Measurements from ENCODE around the gene ANKRD45. TPM values are rescaled to one million over a fixed set of nuclear protein-coding genes. Genes with fewer than 3 reads are reported as not detected.
A peak's percentile ranks its signal among the peaks of the same experiment; 100 is the strongest.

ANKRD45 gene
- total and polyA plus RNA-seq, 2 of the 13 experiments (the other 11 are each of a cell fraction or from before 2014, with no cell fraction given), result not detected

DNA sequence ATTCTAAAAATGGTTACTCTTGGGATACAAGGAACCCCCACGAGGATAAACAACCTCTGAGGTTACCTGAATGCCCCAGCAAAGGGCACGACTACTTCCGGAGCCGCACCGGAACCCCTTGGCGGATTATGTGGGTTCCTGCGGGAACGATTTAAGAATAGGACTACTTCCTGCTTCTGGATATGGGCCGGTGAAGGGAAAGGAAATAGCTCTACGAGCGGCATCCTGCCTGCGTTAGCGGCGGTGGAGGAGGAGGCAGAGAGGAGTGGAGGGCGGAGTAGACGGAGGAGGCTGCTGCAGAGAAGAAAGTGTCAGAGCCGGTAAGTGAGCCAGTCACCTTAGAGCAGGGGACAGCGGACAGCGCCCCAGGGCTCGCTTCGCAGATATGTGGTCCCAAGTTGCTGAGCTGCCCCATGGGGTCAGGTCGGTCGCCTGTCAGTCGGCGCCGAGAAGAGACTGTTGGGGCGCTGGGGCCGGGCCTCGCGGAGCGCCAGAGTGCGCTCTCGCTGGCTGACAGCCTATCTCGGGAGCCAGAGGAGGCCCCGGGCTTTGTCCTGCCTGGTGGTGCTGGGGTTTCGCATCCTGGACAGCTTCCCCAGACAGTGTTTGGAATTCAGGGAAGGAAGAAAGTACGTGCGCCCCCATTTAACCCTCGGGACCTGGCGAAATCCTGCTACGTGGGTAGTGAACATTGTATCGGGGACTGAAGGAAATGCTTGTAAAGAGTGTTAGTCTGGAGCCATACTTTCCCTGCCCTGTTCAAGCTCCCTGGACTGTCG lies 45.3 kb upstream of the ANKRD45 start, which contains the start of gene KLHL20 (continued):
- TF ChIP-seq, protein P1, sequence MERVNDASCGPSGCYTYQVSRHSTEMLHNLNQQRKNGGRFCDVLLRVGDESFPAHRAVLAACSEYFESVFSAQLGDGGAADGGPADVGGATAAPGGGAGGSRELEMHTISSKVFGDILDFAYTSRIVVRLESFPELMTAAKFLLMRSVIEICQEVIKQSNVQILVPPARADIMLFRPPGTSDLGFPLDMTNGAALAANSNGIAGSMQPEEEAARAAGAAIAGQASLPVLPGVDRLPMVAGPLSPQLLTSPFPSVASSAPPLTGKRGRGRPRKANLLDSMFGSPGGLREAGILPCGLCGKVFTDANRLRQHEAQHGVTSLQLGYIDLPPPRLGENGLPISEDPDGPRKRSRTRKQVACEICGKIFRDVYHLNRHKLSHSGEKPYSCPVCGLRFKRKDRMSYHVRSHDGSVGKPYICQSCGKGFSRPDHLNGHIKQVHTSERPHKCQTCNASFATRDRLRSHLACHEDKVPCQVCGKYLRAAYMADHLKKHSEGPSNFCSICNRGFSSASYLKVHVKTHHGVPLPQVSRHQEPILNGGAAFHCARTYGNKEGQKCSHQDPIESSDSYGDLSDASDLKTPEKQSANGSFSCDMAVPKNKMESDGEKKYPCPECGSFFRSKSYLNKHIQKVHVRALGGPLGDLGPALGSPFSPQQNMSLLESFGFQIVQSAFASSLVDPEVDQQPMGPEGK (CRISPR knock-in tag; IDR thresholded peaks at IDR 0.05), result peak; percentile 54; the same call in 1 of the 2 replicates
- no peak for TF ChIP-seq ZNF354B (CRISPR knock-in tag; IDR thresholded peaks at IDR 0.05)
- TF ChIP-seq NFE2L1 (CRISPR knock-in tag; IDR thresholded peaks at IDR 0.05; ENCODE audit: borderline replicate concordance), result no peak
- no peak for TF ChIP-seq CEBPZ (IDR thresholded peaks at IDR 0.05; ENCODE audit: low read length)
- TF ChIP-seq MED13 (CRISPR knock-in tag; IDR thresholded peaks at IDR 0.05), result no peak
- no peak for TF ChIP-seq ZNF33A (CRISPR knock-in tag; IDR thresholded peaks at IDR 0.05; ENCODE audit: borderline replicate concordance)
- TF ChIP-seq TGIF2 (CRISPR knock-in tag; IDR thresholded peaks at IDR 0.05), result peak; percentile 79
- TF ChIP-seq HNF4G (IDR thresholded peaks at IDR 0.05; ENCODE audit: borderline replicate concordance, low read depth, low read length), result peak; percentile 48
- TF ChIP-seq HNF4G (CRISPR knock-in tag; IDR thresholded peaks at IDR 0.05; ENCODE audit: borderline replicate concordance, low read depth), result no peak
- TF ChIP-seq KLF9 (CRISPR knock-in tag; IDR thresholded peaks at IDR 0.05; ENCODE audit: low read depth), result peak; percentile 87
- TF ChIP-seq FLYWCH1 (CRISPR knock-in tag; IDR thresholded peaks at IDR 0.05), result no peak; the same call in 1 of the 2 replicates
- peak; percentile 98 for TF ChIP-seq HNRNPLL (IDR thresholded peaks at IDR 0.05; ENCODE audit: low read depth, low read length, poor library complexity, severe bottlenecking)
- no peak for TF ChIP-seq ADNP (CRISPR knock-in tag; IDR thresholded peaks at IDR 0.05)
- no peak for TF ChIP-seq RELA (CRISPR knock-in tag; IDR thresholded peaks at IDR 0.05)
- no peak; the same call in 1 of the 2 replicates for TF ChIP-seq NFYC (CRISPR knock-in tag; IDR thresholded peaks at IDR 0.05)
- no peak for TF ChIP-seq ZNF160 (CRISPR knock-in tag; IDR thresholded peaks at IDR 0.05)
- no peak for TF ChIP-seq ZNF552 (CRISPR knock-in tag; IDR thresholded peaks at IDR 0.05; ENCODE audit: borderline replicate concordance)
- TF ChIP-seq SALL1 (CRISPR knock-in tag; IDR thresholded peaks at IDR 0.05), result peak; percentile 64
- peak; percentile 62 for TF ChIP-seq TOE1 (CRISPR knock-in tag; IDR thresholded peaks at IDR 0.05)
- no peak for TF ChIP-seq CHD4 (IDR thresholded peaks at IDR 0.05; ENCODE audit: borderline replicate concordance, low read length)
- no peak for TF ChIP-seq ARID2 (CRISPR knock-in tag; IDR thresholded peaks at IDR 0.05; ENCODE audit: borderline replicate concordance)
- TF ChIP-seq, protein P2, sequence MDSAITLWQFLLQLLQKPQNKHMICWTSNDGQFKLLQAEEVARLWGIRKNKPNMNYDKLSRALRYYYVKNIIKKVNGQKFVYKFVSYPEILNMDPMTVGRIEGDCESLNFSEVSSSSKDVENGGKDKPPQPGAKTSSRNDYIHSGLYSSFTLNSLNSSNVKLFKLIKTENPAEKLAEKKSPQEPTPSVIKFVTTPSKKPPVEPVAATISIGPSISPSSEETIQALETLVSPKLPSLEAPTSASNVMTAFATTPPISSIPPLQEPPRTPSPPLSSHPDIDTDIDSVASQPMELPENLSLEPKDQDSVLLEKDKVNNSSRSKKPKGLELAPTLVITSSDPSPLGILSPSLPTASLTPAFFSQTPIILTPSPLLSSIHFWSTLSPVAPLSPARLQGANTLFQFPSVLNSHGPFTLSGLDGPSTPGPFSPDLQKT (CRISPR knock-in tag; IDR thresholded peaks at IDR 0.05; ENCODE audit: borderline replicate concordance), result no peak
- TF ChIP-seq SRSF9 (IDR thresholded peaks at IDR 0.05; ENCODE audit: borderline replicate concordance, insufficient read depth, low read depth, low read length, poor library complexity, severe bottlenecking), result no peak
- TF ChIP-seq TAF1 (CRISPR knock-in tag; IDR thresholded peaks at IDR 0.05), result peak; percentile 82
- TF ChIP-seq MIER3 (CRISPR knock-in tag; IDR thresholded peaks at IDR 0.05; ENCODE audit: borderline replicate concordance), result peak; percentile 87
